GM21737 (cell line): ENCODE results near the gene SLCO2B1.

Source experiments
- ATAC-seq: cut with Tn5 transposase; IDR thresholded peaks from one replicate; pipeline ENCODE4 v1.9.1; 2021; ENCODE audit warnings: mild to moderate bottlenecking, moderate library complexity; ENCODE audit not compliant: unreplicated experiment

Gene SLCO2B1

GRCh38 chr11:75214411-75214821 is 63.5 kb downstream of the SLCO2B1 start:
- no peak for ATAC-seq

GRCh38 chr11:75214843-75215242 is 63.9 kb downstream of the SLCO2B1 start:
- ATAC-seq: no peak

DNA sequence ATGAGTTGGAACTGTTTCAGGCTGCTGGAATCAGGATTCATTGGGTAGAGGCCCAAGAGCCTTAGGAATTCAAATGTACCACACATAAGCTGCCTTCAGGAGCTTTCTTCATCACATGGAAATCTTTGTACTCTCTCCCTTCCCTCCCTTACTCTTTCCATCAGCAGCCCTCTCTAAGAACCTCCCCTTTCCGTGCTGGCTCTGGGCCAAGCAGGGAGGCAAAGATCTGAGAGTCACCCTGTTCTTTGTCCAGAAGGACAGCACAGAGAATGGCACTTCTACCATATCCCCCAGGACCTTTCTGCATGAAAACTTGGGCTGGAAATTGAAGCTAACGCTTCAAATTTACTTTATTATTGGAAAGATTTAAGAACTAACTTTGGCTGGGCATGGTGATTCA is 69.0 kb downstream of the SLCO2B1 start:
- ATAC-seq: no peak

GRCh38 chr11:75223954-75224643 is 73.2 kb downstream of the SLCO2B1 start:
- no peak for ATAC-seq

DNA sequence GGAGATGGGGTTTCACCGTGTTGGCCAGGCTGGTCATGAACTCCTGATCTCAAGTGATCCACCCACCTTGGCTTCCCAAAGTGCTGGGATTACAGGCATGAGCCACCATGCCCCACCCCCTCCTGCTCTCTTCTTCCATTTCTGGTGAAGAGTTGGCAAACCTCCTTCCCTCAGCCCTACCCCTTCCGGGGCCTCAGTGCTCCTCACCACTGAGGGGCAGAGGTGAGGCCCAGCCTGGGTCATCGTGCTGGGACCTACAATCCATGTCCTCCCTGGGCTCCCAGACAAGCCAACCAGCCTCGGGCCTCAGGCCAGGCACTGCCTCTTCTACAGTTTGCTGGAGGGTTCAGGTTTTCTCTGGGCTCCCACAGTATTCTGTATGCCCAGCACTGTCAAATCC is 74.9 kb downstream of the SLCO2B1 start:
- no peak for ATAC-seq

DNA sequence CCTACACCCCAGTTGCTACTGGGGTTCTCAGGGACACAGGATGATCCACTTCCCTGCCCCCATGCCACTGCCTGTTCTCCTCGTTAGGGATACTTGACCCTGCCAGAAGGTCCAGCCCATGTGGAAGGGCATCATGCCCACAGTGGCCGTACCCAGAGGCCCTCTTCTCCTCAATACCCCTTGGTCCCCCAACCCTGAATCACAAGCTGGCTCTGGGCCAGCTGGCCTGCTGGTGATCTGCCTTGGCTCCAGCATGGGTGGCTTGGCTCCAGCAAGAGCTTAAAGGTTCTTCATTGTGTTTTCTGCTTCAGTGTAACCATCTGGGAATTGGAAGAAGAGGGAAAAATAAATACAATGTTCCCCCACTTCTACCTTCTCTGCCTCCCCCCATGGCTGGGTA is 78.6 kb downstream of the SLCO2B1 start:
- no peak for ATAC-seq

- ATAC-seq: no peak
Measured at GRCh38 chr11:75230621-75231020, 79.7 kb downstream of the SLCO2B1 start.

- ATAC-seq: no peak
Measured at GRCh38 chr11:75233754-75234172, 82.9 kb downstream of the SLCO2B1 start.

DNA sequence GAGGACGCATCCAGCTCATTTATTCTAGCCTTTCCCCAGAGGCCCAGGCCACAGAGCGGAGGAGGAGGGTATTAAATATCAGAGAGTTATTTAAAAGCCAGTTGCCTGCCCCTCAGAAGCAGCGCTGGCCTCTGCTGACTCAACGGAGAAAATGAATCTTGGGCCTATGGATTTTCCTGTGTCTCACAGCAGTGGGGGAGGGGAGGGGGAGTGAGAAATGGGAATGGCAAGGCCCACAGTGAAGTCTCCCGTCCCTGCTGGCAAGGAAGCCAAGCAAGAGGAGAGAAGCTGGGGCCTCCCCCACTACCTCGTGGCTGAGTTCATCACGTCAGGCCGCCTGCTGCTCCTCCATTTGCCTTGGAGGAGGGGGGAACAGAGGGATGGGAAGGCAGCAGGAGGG is 85.2 kb downstream of the SLCO2B1 start:
- no peak for ATAC-seq

DNA sequence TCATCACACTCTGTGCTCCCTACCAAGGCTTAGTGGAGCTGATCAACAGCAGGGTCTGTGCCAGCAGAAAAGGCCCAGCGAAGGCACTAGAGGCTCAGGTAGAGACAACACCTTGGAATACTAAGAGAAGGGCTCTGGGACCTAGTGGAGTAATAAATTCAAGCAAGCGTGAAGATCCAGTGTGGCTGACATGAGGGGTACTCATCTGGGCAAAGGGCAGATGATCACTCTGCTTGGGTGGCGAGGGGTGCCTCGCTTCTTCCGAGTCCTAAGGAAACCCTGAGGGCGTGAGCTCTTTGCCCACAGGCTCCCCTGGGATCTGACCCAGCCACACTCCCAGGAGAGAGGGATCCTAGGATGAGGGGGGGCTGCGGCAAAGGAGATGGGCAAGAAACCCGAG is 86.1 kb downstream of the SLCO2B1 start:
- ATAC-seq: no peak

GRCh38 chr11:75238595-75239440 is 87.9 kb downstream of the SLCO2B1 start:
- ATAC-seq: no peak

- ATAC-seq: no peak
Measured at GRCh38 chr11:75239531-75240290, 88.8 kb downstream of the SLCO2B1 start.

DNA sequence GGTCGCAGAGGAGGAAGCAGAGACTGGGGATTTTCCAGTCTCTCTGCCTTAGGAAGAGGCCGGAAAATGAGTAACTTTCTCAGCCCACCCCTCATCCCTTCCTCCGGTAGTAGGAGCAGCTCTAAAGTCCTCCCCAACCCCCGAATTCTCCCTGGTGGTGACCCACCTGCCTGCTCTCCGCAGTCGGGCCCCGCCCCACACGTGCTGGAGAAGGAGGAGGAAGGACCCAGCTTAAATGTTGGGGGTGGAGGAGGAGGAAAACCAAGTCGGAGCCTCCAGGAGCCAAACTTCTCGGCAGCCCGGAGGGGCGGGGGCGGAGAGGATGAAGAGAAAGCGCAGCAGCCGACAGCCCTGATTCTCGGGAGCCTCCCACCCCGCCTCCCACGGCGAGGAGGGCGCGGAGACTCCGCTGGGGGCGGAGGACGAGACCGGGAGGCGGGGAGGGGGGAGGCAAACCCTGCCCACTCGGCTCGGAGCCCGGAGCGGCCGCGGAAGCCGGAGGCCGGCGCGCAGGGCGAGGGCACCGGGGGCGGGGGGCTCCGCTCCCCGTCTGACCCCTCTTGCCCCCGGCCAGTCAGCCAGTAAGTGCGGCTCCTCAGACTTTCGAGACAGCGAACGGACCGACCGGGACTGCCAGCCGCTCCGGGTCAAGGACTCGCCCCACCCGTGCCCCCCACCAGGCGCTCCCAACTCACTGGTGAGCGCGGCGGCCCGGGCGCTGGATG is 89.6 kb downstream of the SLCO2B1 start, which contains the start of gene TPBGL:
Gene TPBGL (plus strand): TSS at position 464 of the 725 bp plus-strand sequence. CDS start 276 bp downstream, outside the sequence.
- no peak for ATAC-seq

DNA sequence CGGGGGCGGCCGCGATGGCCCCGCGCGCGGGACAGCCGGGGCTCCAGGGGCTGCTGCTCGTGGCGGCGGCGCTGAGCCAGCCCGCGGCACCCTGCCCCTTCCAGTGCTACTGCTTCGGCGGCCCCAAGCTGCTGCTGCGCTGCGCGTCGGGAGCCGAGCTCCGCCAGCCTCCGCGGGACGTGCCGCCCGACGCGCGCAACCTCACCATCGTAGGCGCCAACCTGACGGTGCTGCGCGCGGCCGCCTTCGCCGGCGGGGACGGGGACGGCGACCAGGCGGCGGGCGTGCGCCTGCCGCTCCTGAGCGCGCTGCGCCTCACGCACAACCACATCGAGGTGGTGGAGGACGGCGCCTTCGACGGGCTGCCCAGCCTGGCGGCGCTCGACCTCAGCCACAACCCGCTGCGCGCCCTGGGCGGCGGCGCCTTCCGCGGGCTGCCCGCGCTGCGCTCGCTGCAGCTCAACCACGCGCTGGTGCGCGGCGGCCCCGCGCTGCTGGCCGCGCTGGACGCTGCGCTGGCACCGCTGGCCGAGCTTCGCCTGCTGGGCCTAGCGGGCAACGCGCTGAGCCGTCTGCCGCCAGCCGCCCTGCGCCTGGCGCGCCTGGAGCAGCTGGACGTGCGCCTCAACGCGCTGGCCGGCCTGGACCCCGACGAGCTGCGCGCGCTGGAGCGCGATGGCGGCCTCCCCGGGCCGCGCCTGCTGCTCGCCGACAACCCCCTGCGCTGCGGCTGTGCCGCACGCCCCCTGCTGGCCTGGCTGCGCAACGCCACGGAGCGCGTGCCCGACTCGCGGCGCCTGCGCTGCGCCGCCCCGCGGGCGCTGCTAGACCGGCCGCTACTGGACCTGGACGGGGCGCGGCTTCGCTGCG is 90.4 kb downstream of the SLCO2B1 start:
- ATAC-seq: peak; percentile 84

DNA sequence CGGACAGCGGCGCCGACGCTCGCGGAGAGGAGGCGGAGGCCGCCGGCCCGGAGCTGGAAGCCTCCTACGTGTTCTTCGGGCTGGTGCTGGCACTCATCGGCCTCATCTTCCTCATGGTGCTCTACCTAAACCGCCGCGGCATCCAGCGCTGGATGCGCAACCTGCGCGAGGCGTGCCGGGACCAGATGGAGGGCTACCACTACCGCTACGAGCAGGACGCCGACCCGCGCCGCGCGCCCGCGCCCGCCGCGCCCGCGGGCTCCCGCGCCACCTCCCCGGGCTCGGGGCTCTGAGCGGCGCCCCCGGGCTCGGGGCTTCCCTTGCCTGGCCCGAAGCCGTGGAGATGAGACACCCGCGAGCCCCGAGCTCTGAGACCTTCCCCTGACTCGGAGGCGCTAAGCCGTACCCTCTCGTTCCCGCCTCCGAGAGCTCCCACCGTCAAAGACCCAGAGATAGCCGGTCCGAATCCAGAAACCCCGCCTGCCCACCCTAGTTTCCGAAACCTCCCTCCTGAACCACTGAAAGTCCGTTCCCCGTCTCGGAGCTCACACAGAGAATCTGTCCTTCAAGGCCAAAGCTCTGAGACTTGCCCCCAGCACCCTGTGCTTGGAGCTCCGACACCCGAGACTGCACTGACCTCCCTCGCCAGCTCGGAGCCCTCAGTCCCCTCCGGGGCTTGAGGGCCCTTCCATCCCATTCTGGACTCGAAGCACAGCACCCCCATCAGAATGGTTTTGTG is 91.2 kb downstream of the SLCO2B1 start:
- ATAC-seq: no peak

DNA sequence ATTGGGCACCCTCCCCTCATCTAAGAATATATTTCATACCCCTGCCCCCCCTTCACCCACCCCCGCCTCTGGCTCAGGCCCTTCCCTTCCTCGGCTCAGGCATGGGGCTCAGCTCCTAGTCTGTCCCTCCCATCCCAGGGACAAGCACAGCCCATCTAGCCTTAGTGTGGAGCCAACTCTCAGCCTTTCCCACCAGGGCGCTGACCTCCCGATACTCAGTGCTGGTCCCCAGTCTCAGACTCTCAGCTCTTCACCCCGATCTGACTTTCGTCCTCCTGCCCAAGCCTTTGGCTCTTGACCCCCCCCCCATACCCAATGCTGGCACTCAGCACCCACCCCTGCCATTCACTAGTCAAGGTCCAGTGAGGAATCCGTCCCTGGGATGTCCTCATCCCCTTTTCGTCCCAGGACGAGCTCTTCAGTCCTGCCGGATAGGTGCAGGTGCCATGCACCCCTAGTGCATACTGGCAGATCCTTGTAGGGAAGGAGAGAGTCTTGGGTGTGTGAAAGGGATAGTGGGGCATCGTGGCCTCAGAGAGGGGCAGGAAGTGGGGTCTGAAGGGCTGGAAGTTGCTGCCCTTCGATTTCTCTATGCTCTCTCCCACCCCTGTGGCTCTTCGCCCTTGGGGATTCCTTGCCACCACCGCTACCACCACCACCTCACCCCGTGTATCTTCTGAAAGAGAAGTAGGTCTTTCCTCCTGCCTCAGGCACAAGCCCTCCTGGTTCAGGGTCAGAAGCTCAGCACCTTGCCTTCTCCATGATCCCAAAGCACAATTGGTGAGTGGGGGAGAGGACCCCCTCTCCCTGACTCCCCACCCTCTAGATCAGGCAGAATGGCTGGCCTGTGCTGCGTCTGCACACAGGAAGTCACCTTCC is 92.1 kb downstream of the SLCO2B1 start:
- no peak for ATAC-seq

DNA sequence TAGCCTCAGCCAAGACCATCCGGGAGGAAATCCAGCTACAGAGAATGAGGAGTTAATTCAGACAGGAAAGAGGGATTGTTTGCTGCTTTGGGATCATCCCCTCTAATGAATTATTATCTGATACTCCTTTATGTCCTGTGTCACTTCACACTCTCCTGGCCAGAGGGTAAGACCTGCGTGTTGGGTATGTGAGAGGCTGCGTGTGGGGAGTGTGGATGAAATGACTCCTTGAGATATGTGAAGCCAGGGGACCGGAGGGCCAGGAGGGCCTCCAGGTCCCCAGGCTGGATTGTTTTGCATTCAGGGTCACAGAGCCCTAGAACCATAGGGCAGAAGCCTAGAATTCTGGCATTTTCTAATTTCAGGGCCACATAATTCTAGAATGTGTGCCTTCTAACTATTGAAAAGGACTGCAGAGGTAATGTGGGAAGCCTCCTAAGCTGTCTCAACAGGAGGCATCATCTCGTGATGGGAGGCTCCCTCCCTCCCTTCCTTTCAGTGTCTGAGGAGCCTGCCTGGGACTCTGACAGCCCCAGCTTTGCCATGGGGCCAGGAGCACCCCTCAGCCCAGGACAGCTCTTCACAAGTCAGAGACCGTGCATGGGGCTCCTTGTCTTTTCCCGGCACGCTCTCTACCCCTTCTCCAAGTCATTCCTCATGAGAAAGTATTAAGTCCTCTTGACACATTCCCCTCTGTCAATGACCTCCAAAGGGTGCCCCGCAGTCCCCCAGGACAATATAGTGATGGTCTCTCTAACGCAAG is 93.3 kb downstream of the SLCO2B1 start:
- ATAC-seq: no peak
